GM10847 (cell line): ENCODE measurements around the gene NDC80.

ENCODE experiments used
- POLR2A ChIP-seq: IDR thresholded peaks from 2 replicates; pipeline ENCODE4 v1.6.1; 2011; ENCODE audit not compliant: insufficient read length; ENCODE audit errors: extremely low read depth

NDC80 gene

DNA sequence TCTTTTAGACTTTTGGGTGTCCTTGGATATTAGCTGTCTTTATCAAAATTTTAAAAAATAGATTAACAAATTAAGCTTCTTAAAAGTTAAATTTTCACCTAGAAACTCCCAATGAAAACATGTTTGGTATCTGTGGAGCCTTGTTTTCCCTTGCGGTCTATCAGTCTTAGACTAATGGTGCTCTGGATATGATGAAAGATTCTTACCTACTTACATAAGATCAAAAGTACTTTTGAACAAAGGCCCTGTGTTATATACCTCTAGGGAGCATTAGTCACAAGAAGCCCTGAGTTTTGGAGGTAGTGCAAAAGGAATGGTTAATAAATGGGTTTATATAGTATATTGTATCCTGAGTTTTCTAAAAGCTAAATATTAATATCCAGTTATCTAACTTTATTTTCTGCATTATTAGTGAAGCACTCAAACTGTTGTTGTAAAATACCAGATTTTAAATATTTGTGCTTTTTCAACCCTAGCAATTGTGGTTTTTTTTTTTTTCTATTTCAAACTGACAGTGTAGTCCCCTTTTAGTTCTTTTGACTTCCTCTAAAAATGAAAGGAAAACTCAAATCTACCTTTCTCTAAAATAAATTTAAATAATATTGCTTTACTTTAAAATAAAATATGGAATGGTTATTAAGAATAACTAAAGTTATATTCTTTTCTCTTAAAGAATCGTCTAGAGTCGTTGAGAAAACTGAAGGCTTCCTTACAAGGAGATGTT, 18.1 kb downstream of the NDC80 start:
- no peak for TF ChIP-seq POLR2A

DNA sequence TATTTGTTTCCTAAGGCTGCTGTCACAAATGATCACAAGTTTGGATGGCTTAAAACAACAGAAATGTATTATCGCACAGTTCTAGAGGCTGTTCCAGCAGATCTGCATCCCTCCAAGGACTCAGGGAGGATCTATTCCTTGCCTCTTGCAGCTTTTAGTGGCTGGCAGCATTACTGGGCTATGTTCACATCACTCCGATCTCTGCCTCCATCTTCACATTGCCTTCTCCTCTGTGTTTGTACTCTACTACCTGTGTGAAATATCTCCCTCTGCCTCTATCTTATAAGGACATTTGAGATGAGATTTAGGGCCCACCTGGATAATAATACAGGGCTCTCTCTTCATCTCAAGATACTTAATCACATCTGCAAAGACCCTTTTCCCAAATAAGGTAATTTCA, 18.9 kb downstream of the NDC80 start:
- no peak for TF ChIP-seq POLR2A

DNA sequence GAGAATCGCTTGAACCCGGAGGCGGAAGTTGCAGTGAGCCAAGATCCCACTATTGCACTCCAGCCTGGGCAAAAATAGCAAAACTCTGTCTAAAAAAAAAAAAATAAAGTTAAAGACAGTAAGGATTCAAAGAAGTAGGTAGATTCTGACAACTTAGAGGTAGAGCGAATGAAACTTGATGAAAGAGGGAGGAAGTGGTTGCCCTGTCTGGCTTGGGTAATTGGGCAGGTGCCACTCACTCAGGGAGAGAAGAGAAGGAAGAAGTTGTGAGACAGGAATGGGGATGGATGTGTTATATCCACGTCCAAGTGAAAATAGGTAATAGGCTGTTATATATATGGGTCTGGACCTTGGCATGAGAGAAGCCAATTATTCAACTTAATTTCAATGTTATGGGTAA, 26.3 kb downstream of the NDC80 start:
- no peak for TF ChIP-seq POLR2A

- no peak for TF ChIP-seq POLR2A
Measured at GRCh38 chr18:2602844-2603243, 31.5 kb downstream of the NDC80 start.

DNA sequence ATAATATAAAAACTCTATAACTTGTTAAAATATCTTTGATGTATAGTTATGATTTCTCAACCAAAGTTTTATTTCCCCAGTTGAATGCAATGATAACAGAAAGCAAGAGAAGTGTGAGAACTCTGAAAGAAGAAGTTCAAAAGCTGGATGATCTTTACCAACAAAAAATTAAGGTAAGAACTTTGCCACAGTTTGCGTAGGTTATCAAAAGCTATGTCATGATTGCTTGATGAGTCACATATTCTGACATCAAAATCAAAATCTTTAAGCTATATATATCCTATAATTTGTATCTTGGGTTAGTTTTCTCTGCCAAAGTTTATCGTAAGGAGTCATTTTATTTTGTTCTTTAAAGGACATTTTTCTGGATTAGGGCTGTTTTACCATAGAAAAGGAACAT, 35.0 kb downstream of the NDC80 start:
- no peak for TF ChIP-seq POLR2A

- TF ChIP-seq POLR2A: no peak
Measured at GRCh38 chr18:2609604-2610003, 38.2 kb downstream of the NDC80 start.

- no peak for TF ChIP-seq POLR2A
Measured at GRCh38 chr18:2610549-2610948, 39.2 kb downstream of the NDC80 start.

GRCh38 chr18:2612996-2613395, 41.6 kb downstream of the NDC80 start:
- no peak for TF ChIP-seq POLR2A

DNA sequence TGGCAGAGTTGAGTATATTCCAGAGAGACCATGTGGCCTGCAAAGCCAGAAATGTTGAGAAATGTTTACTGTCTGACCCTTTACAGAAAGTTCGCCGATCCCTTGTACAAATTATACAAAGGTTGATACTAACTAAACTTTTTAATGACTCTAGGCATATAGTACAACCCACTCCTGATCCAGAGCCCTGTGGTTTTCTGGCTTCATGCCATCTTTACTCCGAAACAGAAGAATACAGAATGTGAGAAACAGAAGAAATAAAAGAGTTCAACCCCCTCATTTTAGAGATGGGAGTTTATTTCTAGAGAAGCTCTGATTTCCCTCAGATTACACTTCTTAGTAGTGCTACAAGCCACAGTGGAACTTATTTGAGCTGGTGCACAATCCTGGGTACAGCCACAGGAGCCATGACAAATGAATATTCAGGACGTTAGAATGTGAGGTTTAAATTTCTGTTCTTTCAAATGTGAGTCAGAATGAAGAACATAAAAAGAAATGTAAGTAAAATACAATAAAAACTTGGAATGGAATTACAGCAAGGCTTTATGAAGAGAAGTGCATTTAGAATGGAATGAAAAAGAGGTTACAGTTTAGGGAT, 46.1 kb downstream of the NDC80 start:
- no peak for TF ChIP-seq POLR2A

DNA sequence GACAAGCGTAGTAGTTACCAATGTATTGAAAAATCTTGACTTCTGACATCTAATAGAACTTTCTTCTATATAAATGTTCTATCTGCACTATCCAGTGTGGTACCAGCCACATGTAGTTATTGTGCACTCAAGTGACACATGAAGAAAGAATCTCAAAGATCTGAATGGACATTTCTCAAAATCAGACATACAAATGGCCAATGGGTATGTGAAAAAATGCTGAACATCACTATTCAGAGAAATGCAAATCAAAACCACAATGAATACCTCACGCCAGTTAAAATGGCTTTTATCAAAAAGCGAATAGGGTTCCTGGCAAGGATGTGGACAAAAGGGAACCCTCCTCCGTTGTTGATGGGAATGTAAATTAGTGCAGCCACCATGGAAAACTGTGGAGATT, 46.7 kb downstream of the NDC80 start:
- TF ChIP-seq POLR2A: no peak

- TF ChIP-seq POLR2A: no peak
Measured at GRCh38 chr18:2625217-2625616, 53.9 kb downstream of the NDC80 start.

GRCh38 chr18:2627821-2628276, 56.5 kb downstream of the NDC80 start:
- no peak for TF ChIP-seq POLR2A

- TF ChIP-seq POLR2A: no peak
Measured at GRCh38 chr18:2629003-2629402, 57.6 kb downstream of the NDC80 start.

GRCh38 chr18:2635586-2635985, 64.2 kb downstream of the NDC80 start:
- no peak for TF ChIP-seq POLR2A

DNA sequence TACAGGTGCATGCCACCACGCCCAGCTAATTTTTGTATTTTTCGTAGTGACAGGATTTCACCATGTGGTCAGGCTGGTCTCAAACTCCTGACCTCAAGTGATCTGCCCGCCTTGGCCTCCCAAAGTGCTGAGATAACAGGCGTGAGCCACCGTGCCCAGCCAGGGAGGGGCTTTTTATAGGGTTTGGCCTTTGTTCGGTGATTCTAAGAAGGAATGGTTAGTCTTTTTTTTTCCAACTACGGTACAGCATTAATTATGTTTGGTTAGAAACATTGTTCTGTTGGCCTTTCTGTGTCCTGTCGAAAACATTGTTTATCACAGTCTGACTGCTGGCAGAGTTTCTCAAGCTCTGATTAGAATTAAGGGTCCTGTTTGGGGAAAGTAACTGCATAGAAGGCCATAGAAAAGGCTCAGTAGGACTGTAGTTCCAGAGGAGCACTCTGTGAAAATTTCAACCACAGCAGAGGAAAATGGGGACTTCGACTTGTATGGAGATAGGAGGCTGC, 64.8 kb downstream of the NDC80 start:
- TF ChIP-seq POLR2A: no peak

DNA sequence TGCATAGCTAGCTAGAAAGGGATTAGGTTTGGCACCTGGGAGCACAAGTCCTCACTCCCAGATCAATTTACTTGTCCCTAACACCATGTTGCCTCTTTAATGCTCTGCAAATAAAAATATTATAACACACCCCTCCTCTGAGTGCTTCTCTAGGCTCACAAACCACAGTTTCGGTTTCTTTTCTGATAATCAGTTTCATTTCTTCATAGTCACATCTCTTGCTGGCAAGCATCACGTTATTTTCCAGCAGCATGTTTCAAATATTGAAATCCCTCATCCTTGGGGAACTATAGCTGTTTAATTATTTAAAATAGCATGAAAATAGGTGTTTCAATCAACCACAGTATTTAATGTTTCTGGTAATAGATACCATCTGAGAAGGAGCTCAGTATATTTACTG, 70.3 kb downstream of the NDC80 start:
- TF ChIP-seq POLR2A: no peak

DNA sequence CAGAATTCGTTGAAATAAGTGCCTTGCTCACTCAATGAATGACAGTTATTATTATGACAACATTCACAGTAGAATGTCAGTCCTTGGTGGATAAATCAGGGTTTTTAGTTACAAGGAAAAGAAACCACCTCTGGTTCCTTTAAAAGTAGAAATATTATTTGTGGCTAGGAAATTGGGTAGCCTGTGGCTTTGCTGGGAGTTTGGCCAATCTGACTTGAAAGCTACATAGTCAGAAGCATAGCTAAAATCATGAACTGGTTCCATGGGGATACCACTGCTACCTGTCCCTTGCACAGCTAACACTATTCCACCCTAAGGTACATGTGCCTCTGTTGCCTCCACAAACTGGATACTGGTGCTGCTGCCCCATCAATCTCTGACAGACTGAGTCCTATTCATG, 71.4 kb downstream of the NDC80 start:
- no peak for TF ChIP-seq POLR2A
